Neural cell (in vitro differentiated cells): Measurements from ENCODE around the gene WFS1. TPM values are rescaled to one million over a fixed set of nuclear protein-coding genes. Genes with fewer than 3 reads are reported as not detected.

Source experiments
- H2AFZ ChIP-seq: fragments of 200-600, 300-800 bp; sonication (generic), shearing (Covaris generic); 2 replicates; pipeline ENCODE4 v1.6.0; 2014; ENCODE audit warnings: low read depth, mild to moderate bottlenecking, antibody characterized with exemption, low read length, moderate library complexity
- H3F3A ChIP-seq: fragments of 200-600 bp; shearing (Covaris generic); 2 replicates; pipeline ENCODE4 v1.6.1; 2016; ENCODE audit warnings: mild to moderate bottlenecking, moderate library complexity, mixed read lengths, antibody characterized with exemption, low read length; ENCODE audit not compliant: insufficient read depth, poor library complexity, severe bottlenecking
- H3K27ac ChIP-seq: fragments of 200-600, 300-800 bp; sonication (generic), shearing (Covaris generic); 2 replicates; pipeline ENCODE4 v1.5.1; 2014; ENCODE audit warnings: mild to moderate bottlenecking, low read length, moderate library complexity
- H3K27me3 ChIP-seq: fragments of 300-800, 200-600 bp; sonication (generic), shearing (Covaris generic); 2 replicates; pipeline ENCODE4 v1.6.0; 2014; ENCODE audit warnings: mild to moderate bottlenecking, low read depth, low read length, moderate library complexity; ENCODE audit not compliant: insufficient read depth
- H3K36me3 ChIP-seq: fragments of 300-800, 200-600 bp; sonication (generic), shearing (Covaris generic); 2 replicates; pipeline ENCODE4 v1.5.1; 2014; ENCODE audit warnings: mild to moderate bottlenecking, antibody characterized with exemption, low read length, moderate library complexity; ENCODE audit not compliant: insufficient read depth
- H3K4me2 ChIP-seq: fragments of 300-800, 200-600 bp; sonication (generic), shearing (Covaris generic); 2 replicates; pipeline ENCODE4 v1.6.0; 2014; ENCODE audit warnings: mild to moderate bottlenecking, low read length
- H3K4me3 ChIP-seq: fragments of 300-800, 200-600 bp; sonication (generic), shearing (Covaris generic); 2 replicates; pipeline ENCODE4 v1.5.1; 2014; ENCODE audit warnings: mild to moderate bottlenecking, low read length, moderate library complexity
- H3K79me2 ChIP-seq: fragments of 200-600 bp; shearing (Covaris generic); replicated peaks from 2 replicates; pipeline ENCODE4 v1.6.0; 2014; ENCODE audit warnings: mild to moderate bottlenecking, low read length, moderate library complexity; ENCODE audit not compliant: insufficient read depth
- H3K9ac ChIP-seq: fragments of 300-800, 200-600 bp; sonication (generic), shearing (Covaris generic); 2 replicates; pipeline ENCODE4 v1.6.1; 2016; ENCODE audit warnings: mild to moderate bottlenecking, low read length, mixed read lengths
- H3K9me2 ChIP-seq: fragments of 200-600 bp; shearing (Covaris generic); 2 replicates; pipeline ENCODE4 v1.6.1; 2016; ENCODE audit warnings: mild to moderate bottlenecking, low read length, mixed read lengths; ENCODE audit not compliant: insufficient read depth
- H3K9me3 ChIP-seq: fragments of 200-600, 300-800 bp; sonication (generic), shearing (Covaris generic); 2 replicates; pipeline ENCODE4 v1.6.1; 2016; ENCODE audit warnings: mild to moderate bottlenecking, mixed run types, low read length, moderate library complexity, mixed read lengths
- H4K20me1 ChIP-seq: fragments of 200-600 bp; shearing (Covaris generic); 2 replicates; pipeline ENCODE4 v1.6.1; 2016; ENCODE audit warnings: mild to moderate bottlenecking, mixed run types; ENCODE audit not compliant: insufficient read depth
- EP300 ChIP-seq: fragments of 450-650 bp; conservative IDR thresholded peaks from 2 replicates; pipeline ENCODE4 v1.6.1; 2014; ENCODE audit warnings: antibody characterized with exemption, mild to moderate bottlenecking, moderate library complexity; ENCODE audit not compliant: poor library complexity, severe bottlenecking
- EZH2 ChIP-seq: fragments of 200-600, 300-800 bp; shearing (Covaris generic), sonication (generic); IDR thresholded peaks from 2 replicates; pipeline ENCODE4 v1.6.1; 2014; ENCODE audit warnings: antibody characterized with exemption, low read length, borderline replicate concordance, mild to moderate bottlenecking; ENCODE audit not compliant: insufficient read depth, poor library complexity, severe bottlenecking
- MXI1 ChIP-seq: fragments of 450-650 bp; conservative IDR thresholded peaks from 2 replicates; pipeline ENCODE4 v1.6.1; 2014; ENCODE audit warnings: antibody characterized with exemption, mild to moderate bottlenecking; ENCODE audit not compliant: poor library complexity, severe bottlenecking
- POLR2AphosphoS5 ChIP-seq: IDR thresholded peaks from 2 replicates; pipeline ENCODE4 v1.6.1; 2012
- RAD21 ChIP-seq: fragments of 450-650 bp; conservative IDR thresholded peaks from 2 replicates; pipeline ENCODE4 v1.6.1; 2014; ENCODE audit warnings: antibody characterized with exemption, mild to moderate bottlenecking, moderate library complexity
- REST ChIP-seq: IDR thresholded peaks from 2 replicates; pipeline ENCODE4 v1.6.1; 2012; ENCODE audit warnings: borderline replicate concordance
- SMC3 ChIP-seq: fragments of 450-650 bp; conservative IDR thresholded peaks from 2 replicates; pipeline ENCODE4 v1.6.1; 2014; ENCODE audit warnings: antibody characterized with exemption, mild to moderate bottlenecking, moderate library complexity; ENCODE audit not compliant: poor library complexity
- TAF1 ChIP-seq: IDR thresholded peaks from 2 replicates; pipeline ENCODE4 v1.6.1; 2012; ENCODE audit warnings: low read depth
- polyA plus RNA-seq: library from polyadenylated mRNA; depleted of rRNA; stranded (reverse); fragments of >200 nt; gene quantifications from 2 replicates; pipeline ENCODE4 v1.2.3, GENCODE V29; 2014
- TF ChIP-seq, protein P1 (sequence below): fragments of 450-650 bp; IDR thresholded peaks from 2 replicates; pipeline ENCODE4 v1.5.1; 2014; ENCODE audit warnings: antibody characterized with exemption, mild to moderate bottlenecking, moderate library complexity; ENCODE audit not compliant: poor library complexity, severe bottlenecking

Gene WFS1
- polyA plus RNA-seq, 1 donor from 2014 or later = 4.5 TPM

DNA sequence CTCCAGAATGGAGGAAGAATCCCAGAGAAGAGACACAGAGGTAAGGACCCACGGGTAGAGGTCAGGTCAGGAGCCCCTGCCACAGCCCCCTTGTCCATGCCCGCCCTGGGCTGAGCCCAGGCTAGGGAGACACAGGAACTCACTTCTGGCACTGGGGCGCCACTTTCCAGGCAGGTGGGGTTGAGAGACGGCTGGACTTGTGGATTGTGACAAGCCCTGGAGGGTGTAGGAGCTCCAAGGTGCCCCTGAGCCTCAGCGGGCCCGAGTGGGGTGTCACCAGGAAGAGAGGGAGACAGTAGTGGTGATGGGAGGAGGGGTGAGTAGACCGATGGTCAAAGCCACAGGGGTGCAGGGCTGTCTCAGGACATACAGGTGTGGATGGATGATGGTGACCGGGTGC lies 58.9 kb downstream of the WFS1 start:
- no peaks in the 10 kb centered on the region for H3K27me3 ChIP-seq
- no peak overlapping the region for H3K27ac ChIP-seq
- no peaks in the 10 kb centered on the region for H3K36me3 ChIP-seq
- peaks cover 4% of the 10 kb centered on the region for H3K9me3 ChIP-seq
- no peaks in the 10 kb centered on the region for H4K20me1 ChIP-seq
- no peak overlapping the region for H3K9ac ChIP-seq
- no peak overlapping the region for H3K4me3 ChIP-seq
- H2AFZ ChIP-seq = no peak overlapping the region
- TF ChIP-seq EP300 (no peak), RAD21 (no peak)
- H3K79me2 ChIP-seq = no peaks in the 10 kb centered on the region
- no peaks in the 10 kb centered on the region for H3F3A ChIP-seq
- H3K9me2 ChIP-seq = no peaks in the 10 kb centered on the region
- no peak overlapping the region for H3K4me2 ChIP-seq

DNA sequence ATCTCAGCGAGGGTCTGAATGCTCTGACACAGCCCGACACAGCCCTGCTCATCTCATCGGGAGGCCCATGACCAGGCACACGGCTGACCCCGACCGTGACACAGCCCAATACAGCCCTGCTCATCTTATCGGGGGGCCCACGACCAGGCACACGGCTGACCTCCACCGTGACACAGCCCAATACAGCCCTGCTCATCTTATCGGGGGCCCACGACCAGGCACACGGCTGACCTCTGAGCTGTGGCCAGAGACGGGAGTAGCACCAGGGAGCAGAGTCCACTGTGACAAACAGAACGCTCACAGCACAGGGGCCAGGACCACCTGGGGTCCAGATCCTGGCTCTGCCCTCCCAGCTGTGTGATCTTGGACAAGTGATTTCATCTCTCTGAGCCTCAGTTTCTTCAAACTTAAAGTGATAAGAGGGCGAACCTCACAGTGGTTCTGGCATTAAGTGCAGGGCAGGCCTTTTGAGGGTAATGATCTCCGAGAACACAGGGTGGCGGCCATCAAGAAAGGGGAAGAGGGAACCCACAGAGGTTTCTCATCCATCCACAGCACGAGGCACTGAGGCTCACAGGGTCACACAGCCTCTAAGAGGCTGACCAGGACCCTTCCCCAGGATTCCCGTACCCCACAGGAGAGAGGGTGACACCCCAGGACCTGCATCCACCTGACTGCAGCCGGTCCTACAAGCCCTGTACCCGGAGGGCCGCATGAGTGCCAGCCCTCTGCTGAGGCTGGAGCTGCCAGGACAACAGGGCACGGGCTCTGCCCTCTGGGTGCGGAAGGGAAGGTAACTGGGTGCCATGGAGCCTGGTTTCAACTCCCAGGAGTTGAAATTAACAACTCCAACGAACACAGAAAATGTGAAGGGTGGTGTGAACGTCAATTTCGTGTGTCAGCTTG lies 60.1 kb downstream of the WFS1 start:
- H3K27me3 ChIP-seq = no peaks in the 10 kb centered on the region
- H3K9me2 ChIP-seq = no peaks in the 10 kb centered on the region
- H3K4me2 ChIP-seq = no peak overlapping the region
- peaks cover 4% of the 10 kb centered on the region for H3K9me3 ChIP-seq
- no peaks in the 10 kb centered on the region for H3F3A ChIP-seq
- H2AFZ ChIP-seq = no peak overlapping the region
- H3K79me2 ChIP-seq = no peaks in the 10 kb centered on the region
- H3K36me3 ChIP-seq = no peaks in the 10 kb centered on the region
- no peak for TF ChIP-seq RAD21
- TF ChIP-seq MXI1 = no peak
- no peak for TF ChIP-seq EZH2
- TF ChIP-seq SMC3 = no peak
- TF ChIP-seq, protein P1, sequence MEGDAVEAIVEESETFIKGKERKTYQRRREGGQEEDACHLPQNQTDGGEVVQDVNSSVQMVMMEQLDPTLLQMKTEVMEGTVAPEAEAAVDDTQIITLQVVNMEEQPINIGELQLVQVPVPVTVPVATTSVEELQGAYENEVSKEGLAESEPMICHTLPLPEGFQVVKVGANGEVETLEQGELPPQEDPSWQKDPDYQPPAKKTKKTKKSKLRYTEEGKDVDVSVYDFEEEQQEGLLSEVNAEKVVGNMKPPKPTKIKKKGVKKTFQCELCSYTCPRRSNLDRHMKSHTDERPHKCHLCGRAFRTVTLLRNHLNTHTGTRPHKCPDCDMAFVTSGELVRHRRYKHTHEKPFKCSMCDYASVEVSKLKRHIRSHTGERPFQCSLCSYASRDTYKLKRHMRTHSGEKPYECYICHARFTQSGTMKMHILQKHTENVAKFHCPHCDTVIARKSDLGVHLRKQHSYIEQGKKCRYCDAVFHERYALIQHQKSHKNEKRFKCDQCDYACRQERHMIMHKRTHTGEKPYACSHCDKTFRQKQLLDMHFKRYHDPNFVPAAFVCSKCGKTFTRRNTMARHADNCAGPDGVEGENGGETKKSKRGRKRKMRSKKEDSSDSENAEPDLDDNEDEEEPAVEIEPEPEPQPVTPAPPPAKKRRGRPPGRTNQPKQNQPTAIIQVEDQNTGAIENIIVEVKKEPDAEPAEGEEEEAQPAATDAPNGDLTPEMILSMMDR = no peak
- TF ChIP-seq TAF1 = no peak
- TF ChIP-seq POLR2AphosphoS5 = no peak
- no peak for TF ChIP-seq REST
- no peak for TF ChIP-seq EP300
- no peak overlapping the region for H3K4me3 ChIP-seq
- H4K20me1 ChIP-seq = no peaks in the 10 kb centered on the region
- H3K27ac ChIP-seq = no peak overlapping the region
- H3K9ac ChIP-seq = no peak overlapping the region
